ENCODE data around the gene IGFALS.

Gene IGFALS

DNA sequence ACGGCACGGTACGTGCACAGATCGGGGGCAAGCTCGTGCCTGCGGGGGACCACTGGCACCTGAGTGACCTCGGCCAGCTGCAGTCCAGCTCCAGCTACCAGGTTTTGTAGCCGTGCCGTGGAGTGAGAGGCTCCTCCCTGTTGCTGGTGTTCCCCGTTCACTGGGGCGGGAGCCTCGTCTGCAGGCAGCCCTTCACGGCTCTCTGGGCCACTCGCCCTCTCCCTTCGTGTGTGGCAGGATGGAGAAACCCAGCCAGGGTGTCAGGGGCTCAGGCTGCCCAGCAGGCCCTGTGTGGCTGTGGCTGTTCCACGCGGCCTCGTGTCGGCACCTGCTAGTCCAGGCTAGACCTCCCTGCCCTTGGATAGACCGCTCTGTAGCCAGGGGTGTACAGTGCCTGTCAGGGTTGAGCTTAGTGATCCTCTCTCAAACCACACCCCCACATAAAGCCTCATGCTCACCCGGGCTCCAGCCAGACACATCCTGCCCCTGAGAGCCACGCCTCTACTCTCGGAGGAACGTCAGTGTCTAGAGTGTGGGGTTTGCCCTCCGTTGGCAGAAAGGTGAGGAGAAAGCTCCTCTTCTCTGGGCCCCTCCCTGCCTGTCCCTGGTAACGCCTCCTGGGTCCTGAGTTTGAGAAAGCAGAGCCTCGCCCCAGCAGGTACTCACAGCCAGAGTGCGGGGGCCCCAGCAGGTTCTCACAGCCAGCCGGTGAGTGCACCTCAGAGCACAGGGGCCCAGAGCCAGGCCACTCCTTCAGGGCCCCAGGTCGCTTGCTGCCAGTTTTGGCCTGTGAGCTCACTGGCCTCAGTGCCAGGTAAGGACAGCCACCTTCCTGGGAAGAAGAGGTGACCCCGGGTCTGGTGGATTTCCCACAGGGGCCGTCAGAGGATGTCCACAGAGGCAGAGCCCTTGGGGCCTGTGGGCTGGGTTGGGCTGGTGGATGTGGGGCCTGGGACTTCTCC lies 49.8 kb downstream of the IGFALS start:
- DNase-seq (ENCODE audit: low spot score), result no peak

GRCh38 chr16:1741553-1742165 lies 51.8 kb downstream of the IGFALS start:
- no peak for DNase-seq (ENCODE audit: low spot score)

- no peak for DNase-seq (ENCODE audit: low spot score)
Measured at GRCh38 chr16:1740781-1741490, 52.6 kb downstream of the IGFALS start.
